RWPE2 (cell line): ENCODE results near the gene NAA11.

Source experiments
- ATAC-seq: fragments of 200-7000 bp; cut with Tn5 transposase; 3 replicates; pipeline ENCODE4 v1.9.1; 2021; ENCODE audit warnings: low read depth
- DNase-seq: peaks from one replicate; pipeline ENCODE4 v3.0.0-alpha.2; 2020; ENCODE audit warnings: low spot score
- H3K27ac ChIP-seq: fragments of 450-650 bp; 2 replicates; pipeline ENCODE4 v1.5.1; 2017; ENCODE audit warnings: mild to moderate bottlenecking; ENCODE audit not compliant: poor library complexity, severe bottlenecking
- H3K27me3 ChIP-seq: fragments of 250-450 bp; sonication (Bioruptor Pico); 2 replicates; pipeline ENCODE4 v1.5.1; 2021; ENCODE audit warnings: mild to moderate bottlenecking, moderate library complexity; ENCODE audit not compliant: insufficient read depth, poor library complexity, severe bottlenecking
- H3K36me3 ChIP-seq: fragments of 250-450 bp; sonication (Bioruptor Pico); 2 replicates; pipeline ENCODE4 v1.5.1; 2020; ENCODE audit warnings: low read depth, mild to moderate bottlenecking, moderate library complexity
- H3K4me1 ChIP-seq: fragments of 250-450 bp; sonication (Bioruptor Pico); 2 replicates; pipeline ENCODE4 v1.5.1; 2021; ENCODE audit warnings: mild to moderate bottlenecking, moderate library complexity; ENCODE audit not compliant: insufficient read depth, poor library complexity, severe bottlenecking
- H3K4me3 ChIP-seq: fragments of 250-450 bp; sonication (Bioruptor Pico); 2 replicates; pipeline ENCODE4 v1.5.1; 2021; ENCODE audit warnings: mild to moderate bottlenecking, moderate library complexity; ENCODE audit not compliant: severe bottlenecking
- H3K9me3 ChIP-seq: fragments of 250-450 bp; sonication (Bioruptor Pico); 2 replicates; pipeline ENCODE4 v1.5.1; 2021; ENCODE audit warnings: mild to moderate bottlenecking, moderate library complexity; ENCODE audit not compliant: severe bottlenecking
- CTCF ChIP-seq: fragments of 450-650 bp; IDR thresholded peaks from one replicate; pipeline ENCODE4 v1.5.1; 2017; ENCODE audit warnings: mild to moderate bottlenecking, moderate library complexity; ENCODE audit not compliant: poor library complexity, severe bottlenecking

NAA11 gene

GRCh38 chr4:79317711-79318110, 8.2 kb downstream of the NAA11 start:
- no peak for TF ChIP-seq CTCF
- no peaks in the 10 kb centered on the region for H3K9me3 ChIP-seq
- no peaks in the 10 kb centered on the region for H3K4me1 ChIP-seq
- H3K27ac ChIP-seq, result no peak overlapping the region
- no peak for ATAC-seq
- H3K4me3 ChIP-seq, result no peak overlapping the region
- no peaks in the 10 kb centered on the region for H3K27me3 ChIP-seq
- no peak for DNase-seq
- no peaks in the 10 kb centered on the region for H3K36me3 ChIP-seq

- DNase-seq (no peak), ATAC-seq (no peak)
- H3K27me3 ChIP-seq, result no peaks in the 10 kb centered on the region
- no peaks in the 10 kb centered on the region for H3K4me1 ChIP-seq
- no peaks in the 10 kb centered on the region for H3K36me3 ChIP-seq
- H3K27ac ChIP-seq, result no peak overlapping the region
- no peak overlapping the region for H3K4me3 ChIP-seq
- no peaks in the 10 kb centered on the region for H3K9me3 ChIP-seq
- no peak for TF ChIP-seq CTCF
Observed at GRCh38 chr4:79315891-79316290, 10.0 kb downstream of the NAA11 start.

GRCh38 chr4:79311279-79311678, 14.6 kb downstream of the NAA11 start:
- no peak for ATAC-seq
- no peak for DNase-seq
- Histone ChIP-seq H3K27me3 (no peaks in the 10 kb centered on the region), H3K9me3 (no peaks in the 10 kb centered on the region), H3K4me1 (no peaks in the 10 kb centered on the region), H3K36me3 (no peaks in the 10 kb centered on the region), H3K27ac (no peak overlapping the region), H3K4me3 (no peak overlapping the region)
- no peak for TF ChIP-seq CTCF

- Histone ChIP-seq H3K4me3 (no peak overlapping the region), H3K27me3 (no peaks in the 10 kb centered on the region), H3K4me1 (no peaks in the 10 kb centered on the region), H3K27ac (no peak overlapping the region), H3K9me3 (no peaks in the 10 kb centered on the region), H3K36me3 (no peaks in the 10 kb centered on the region)
- no peak for ATAC-seq
- DNase-seq, result no peak
- TF ChIP-seq CTCF, result no peak
Observed at GRCh38 chr4:79308971-79309370, 16.9 kb downstream of the NAA11 start.

GRCh38 chr4:79308137-79308536, 17.7 kb downstream of the NAA11 start:
- Histone ChIP-seq H3K27ac (no peak overlapping the region), H3K36me3 (no peaks in the 10 kb centered on the region), H3K4me1 (no peaks in the 10 kb centered on the region), H3K27me3 (no peaks in the 10 kb centered on the region), H3K9me3 (no peaks in the 10 kb centered on the region), H3K4me3 (no peak overlapping the region)
- no peak for ATAC-seq
- no peak for DNase-seq
- no peak for TF ChIP-seq CTCF
